Non-pigmented ciliary epithelial cell (primary cell): ENCODE measurements around the gene UST.

ENCODE experiments used
- DNase-seq: peaks from one replicate; pipeline ENCODE4 v3.0.0-alpha.2; 2010; ENCODE audit warnings: low read depth

The UST gene

GRCh38 chr6:149063468-149063867, 316.6 kb downstream of the UST start:
- DNase-seq: no peak

DNA sequence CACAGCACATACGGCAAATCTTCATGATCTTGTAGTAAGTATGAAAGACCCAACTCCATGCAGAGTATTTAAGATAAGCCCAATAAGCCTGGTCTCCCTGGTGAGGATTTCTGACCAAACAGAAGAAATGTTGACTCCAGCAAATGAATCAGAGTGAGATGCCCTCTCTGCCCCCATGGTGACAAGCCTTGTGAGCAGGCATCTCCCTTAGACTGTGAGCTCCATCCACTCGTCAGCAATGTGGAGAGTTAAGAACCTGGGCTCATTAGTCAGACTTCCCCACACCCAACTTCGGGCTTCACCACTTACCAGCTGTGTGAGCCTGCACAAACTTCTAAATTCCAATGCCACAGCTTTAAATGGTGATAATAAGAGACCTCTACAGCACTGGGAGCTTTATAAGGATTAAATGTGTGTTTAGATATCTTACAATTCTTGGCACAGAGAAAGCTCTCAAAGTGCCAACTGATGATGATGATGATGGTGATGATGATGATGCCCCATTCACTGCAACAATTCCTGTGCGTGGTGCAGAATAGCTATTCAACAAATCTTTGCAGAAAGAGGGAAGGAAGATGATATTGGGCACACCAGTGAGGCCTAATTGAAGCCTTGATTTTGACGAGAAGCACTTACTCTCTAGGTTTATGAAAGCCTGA, 317.3 kb downstream of the UST start:
- DNase-seq: no peak

DNA sequence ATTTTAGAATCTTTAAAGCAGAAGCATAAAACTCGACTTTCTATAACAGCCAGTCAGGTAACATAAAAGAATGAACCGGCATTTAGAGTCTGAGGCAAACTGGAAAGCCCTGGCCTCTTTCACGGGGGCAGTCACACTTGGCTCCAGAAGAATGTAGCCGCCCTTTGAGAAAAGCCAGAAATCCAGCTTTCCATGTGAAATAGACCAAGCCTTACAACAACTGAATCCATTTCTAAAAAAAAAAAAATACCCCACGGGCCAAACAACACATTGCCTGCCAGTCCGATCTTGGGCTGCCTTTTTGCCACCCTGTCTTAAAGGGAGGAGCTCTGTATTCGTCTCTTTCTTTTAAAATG, 317.8 kb downstream of the UST start:
- no peak for DNase-seq

- DNase-seq: no peak
Measured at GRCh38 chr6:149065121-149065520, 318.3 kb downstream of the UST start.

GRCh38 chr6:149065658-149066556, 319.1 kb downstream of the UST start:
- DNase-seq: no peak

- no peak for DNase-seq
Measured at GRCh38 chr6:149071997-149072396, 325.2 kb downstream of the UST start.

DNA sequence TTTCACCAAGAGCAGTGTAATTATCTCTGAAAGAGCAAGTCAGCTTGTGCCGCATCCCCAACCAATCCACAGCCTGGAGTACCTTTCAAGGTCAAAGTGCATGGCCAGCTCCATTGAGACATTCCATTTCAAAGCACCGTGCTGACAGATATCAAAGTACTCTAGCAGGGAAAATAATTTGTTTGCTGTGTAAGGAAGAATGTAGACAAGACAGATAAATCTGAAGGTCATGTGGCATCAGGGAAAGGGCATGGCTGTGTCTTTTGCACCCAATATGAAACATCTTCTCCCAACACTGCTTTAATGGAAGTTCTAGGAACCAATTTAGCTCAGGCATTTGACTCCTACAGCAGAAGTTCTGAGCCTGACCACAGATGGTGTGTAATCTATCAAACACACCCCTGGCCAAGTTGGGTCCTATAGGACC, 328.0 kb downstream of the UST start:
- no peak for DNase-seq

DNA sequence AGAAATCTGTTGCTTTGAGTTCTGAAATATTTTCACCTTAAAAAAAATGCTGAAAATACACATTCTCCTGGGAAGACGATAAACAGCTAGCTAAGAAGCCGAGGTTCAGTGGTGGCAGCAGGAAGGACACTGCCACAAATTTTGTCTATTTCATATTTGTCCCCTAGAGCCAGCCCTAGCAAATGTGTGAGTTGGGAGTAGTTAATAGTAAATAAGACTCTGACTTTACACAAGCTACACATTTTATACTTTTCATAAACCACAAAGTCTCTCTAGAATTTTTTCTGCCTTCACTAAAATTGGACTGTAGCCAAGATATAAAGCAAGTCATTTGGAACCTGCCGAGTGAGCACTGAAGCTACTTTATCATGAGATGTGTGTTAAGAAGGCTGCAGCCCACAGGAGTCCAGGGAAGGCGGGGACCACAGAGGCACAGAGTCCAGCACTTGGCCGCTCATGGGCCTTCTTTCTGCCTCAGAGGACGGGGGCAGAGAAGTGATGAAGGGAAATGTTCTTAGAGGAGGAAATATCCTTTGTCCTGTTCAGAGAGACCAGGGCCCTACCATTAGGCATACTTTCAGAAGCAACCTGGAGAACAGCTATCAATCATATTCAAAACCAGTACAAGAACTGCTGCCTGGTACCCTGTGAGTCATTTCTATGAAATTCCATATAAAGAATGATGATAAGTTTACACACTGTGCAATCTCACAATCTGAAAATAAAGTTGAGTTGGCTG, 329.0 kb downstream of the UST start:
- no peak for DNase-seq

GRCh38 chr6:149076355-149076734, 329.5 kb downstream of the UST start:
- DNase-seq: no peak

DNA sequence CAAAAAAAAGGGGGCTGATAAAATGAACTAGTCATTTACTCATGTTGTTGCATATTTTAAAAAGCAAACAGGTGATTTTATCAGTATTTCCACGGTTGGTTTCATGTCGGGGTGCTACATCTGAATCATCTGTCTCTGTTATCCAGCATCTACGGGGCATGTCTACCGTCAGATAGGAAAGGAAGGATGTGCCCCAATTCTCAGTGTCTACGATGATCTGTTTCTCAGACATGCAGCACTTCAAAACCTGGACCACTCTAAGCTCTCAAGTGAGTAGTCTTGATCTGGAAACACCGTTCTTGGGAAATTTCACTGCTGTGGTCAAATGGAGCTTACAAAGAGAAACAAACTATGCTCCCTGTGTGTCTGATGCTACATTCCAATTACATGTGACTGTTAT, 330.4 kb downstream of the UST start:
- DNase-seq: peak; percentile 92

GRCh38 chr6:149078211-149078782, 331.5 kb downstream of the UST start:
- DNase-seq: no peak

GRCh38 chr6:149079456-149079855, 332.6 kb downstream of the UST start:
- DNase-seq: no peak

- DNase-seq: no peak
Measured at GRCh38 chr6:149079911-149080491, 333.2 kb downstream of the UST start.

DNA sequence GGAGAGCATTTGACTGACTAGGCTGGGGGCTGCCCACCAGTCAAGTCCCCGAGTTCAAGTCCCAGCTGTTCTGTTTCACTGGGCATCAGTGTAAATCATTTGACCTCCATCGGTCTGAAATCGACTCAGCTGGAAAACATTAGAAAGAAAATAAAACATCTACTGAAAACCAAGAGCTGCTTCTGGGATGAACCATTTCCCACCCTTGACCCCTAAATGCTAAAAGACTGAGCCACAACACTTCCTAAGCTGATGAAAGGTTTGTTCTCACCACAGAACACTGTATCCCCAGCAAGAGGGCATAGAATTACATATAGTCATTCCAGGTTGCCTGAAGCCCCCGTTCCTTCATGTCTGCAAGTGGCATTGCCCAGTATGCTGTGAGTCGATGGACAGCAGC, 333.7 kb downstream of the UST start:
- DNase-seq: no peak

DNA sequence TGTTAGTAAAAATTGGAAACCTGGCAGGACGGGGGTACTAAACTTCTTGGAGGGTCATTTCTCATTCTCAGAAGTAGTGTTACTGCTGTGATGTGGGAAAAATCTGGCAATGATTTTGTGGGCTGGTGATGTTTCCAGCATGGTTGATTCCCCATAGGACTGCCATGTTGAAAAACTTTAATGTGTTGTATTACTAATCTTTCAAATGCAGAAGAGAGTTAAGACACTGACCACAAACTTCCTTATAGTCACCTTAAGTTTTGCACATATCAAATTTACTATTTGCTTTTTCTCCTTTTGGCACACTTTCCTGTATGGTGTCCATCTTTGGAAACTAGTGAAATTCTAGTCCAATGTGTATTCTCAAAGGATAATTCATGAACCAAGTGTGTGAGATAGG, 334.5 kb downstream of the UST start:
- no peak for DNase-seq

DNA sequence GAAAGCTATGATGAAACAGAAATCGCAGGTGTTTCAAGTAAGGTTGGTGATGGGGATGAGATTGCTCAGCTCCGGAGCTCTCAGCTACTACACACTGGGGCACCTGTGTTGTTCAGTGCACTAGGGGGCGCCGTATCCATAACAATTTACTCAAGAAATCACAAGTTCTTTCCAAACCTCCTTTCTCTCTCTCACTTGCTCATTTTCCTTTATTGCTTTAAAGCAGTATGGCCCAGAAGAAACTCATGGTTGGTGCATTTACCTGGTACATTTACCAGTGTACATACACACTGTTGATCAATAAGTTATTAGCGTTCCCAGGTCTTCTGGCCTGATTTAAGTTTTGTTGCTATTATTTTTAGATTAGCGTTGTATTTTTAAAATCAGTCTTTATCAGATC, 335.5 kb downstream of the UST start:
- DNase-seq: no peak

DNA sequence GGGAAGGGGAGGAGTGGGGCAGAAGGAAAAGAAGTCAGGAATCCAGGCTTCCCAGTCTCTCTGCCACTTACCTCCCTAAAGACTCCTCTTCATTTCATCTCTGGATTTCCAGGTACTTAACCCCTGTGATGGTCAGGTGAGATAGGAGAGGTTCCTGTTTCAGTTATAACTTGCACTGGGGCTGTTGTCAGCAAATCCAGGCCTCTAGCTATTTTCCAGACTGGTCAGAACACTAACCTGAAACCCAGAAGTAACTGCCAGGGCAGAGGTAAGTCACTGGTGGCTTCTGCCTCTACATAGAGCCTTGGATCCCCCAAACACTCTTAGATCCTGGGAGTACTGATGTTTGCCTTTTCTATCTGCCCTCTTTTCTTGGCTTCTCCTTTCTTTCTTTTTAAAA, 337.2 kb downstream of the UST start:
- DNase-seq: no peak

GRCh38 chr6:149084808-149085556, 338.2 kb downstream of the UST start:
- no peak for DNase-seq

DNA sequence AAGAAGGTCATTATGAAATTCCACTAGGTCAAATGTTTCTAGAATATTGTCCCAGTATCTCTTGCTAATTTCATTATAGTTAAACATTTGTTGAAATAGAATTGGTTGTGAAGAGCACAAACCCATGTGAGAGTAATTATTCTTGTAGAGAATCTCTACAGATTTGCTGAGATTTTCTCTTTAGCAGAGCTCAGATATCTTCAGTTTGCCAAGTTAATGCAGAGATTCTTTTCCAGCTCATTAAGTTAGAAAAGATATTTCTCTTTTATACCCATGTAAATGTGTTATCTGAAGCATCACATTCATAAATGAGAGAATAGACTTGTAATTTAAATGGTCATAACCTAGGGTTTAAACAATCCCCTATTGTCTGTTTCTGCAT, 338.7 kb downstream of the UST start:
- DNase-seq: no peak

DNA sequence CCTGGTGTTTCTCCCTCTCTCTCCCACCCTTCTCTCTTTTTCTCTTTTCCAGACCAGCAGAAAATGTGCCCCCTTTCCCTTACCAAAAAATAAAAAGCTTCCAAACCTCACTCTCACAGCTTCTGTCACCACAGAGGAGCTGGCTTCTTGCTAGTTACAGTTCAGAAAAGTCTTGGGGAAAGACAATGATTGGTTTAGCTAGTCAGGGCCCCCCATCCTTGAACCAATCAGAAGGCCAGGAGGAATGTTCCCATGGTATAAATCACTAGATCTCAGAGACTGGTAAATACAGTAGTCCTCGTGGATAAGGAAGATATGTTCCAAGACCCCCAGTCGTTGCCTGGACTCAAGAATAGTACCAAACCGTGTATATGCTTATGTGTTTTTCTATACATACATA, 339.5 kb downstream of the UST start:
- no peak for DNase-seq

DNA sequence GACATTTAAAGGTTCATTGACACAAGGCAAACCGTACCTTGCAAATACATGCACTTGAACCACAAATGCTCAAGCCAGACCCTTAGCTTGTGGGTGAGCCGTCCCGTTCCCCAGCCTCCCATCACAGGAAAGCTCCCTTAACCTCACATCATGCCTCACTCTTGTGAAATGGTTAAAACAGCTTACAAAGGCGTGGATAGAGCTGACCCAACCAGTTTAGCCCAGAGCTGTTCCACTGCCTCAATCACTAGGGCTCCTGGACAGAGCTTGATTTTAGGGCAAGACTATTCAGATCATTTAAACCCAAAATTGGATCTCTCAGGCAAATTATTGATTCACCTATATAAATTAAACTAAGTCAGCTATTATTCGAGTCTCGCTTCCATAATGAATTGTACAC, 341.1 kb downstream of the UST start:
- no peak for DNase-seq

DNA sequence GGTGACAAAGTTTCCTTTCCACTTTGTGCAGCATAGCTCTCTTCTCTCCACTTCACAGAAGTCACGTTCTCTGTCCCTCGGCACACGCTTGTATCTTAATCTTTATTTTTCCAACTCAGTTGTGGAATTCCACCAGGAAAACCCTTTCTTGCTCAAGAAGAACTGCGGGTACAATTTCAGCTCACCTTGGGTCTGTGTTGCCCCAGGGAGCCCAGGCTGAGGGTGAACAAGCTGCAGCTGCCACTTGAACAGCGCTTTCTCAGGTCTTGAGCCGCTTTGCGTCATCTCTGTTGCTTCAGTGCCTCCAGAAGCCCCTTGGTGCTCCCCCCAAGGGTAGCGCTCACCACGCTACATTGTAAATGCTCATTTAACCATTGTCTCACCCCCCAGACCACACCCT, 341.5 kb downstream of the UST start:
- DNase-seq: no peak
